Measurements from ENCODE around the gene PRUNE2. TPM values are rescaled to one million over a fixed set of nuclear protein-coding genes. Genes with fewer than 3 reads are reported as not detected.

The PRUNE2 gene
- polyA plus RNA-seq, 1 experiment: 0.78 TPM

- H3K27me3 ChIP-seq (ENCODE audit: control insufficient read depth, insufficient read depth, low read length): no peaks in the 10 kb centered on the region
- no peaks in the 10 kb centered on the region for H3K36me3 ChIP-seq (ENCODE audit: control insufficient read depth, insufficient read depth, low read length)
- no peak for TF ChIP-seq CTCF (IDR thresholded peaks at IDR 0.05; ENCODE audit: insufficient read depth, low read depth, low read length)
- ChIA-PET POLR2A (no interaction called here), CTCF (interaction anchor here (0.6 kb wide), 2 partner anchors 13 to 153 kb away, joined by 3 to 4 read pairs; no protein-coding TSS in a partner anchor)
- no peak for DNase-seq (ENCODE audit: low read depth)
- no peak overlapping the region for H3K4me3 ChIP-seq (ENCODE audit: low read depth, low read length)
These were observed 303.7 kb downstream of the PRUNE2 start for GRCh38 chr9:76602199-76602598.

GRCh38 chr9:76600007-76600615 lies 305.8 kb downstream of the PRUNE2 start:
- Histone ChIP-seq H3K4me3 (ENCODE audit: low read depth, low read length) (no peak overlapping the region), H3K36me3 (ENCODE audit: control insufficient read depth, insufficient read depth, low read length) (no peaks in the 10 kb centered on the region), H3K27me3 (ENCODE audit: control insufficient read depth, insufficient read depth, low read length) (no peaks in the 10 kb centered on the region)
- POLR2A ChIA-PET: interaction anchor here (0.6 kb wide), 1 partner anchor 9 kb away, joined by 5 read pairs; no protein-coding TSS in a partner anchor
- no peak for TF ChIP-seq CTCF (IDR thresholded peaks at IDR 0.05; ENCODE audit: insufficient read depth, low read depth, low read length)
- CTCF ChIA-PET: no interaction called here
- no peak for DNase-seq (ENCODE audit: low read depth)

GRCh38 chr9:76598981-76599380 lies 306.9 kb downstream of the PRUNE2 start:
- H3K36me3 ChIP-seq (ENCODE audit: control insufficient read depth, insufficient read depth, low read length): no peaks in the 10 kb centered on the region
- ChIA-PET CTCF (interaction anchor here (1.7 kb wide), 1 partner anchor 10 kb away, joined by 5 read pairs; no protein-coding TSS in a partner anchor), POLR2A (no interaction called here)
- no peak overlapping the region for H3K4me3 ChIP-seq (ENCODE audit: low read depth, low read length)
- DNase-seq (ENCODE audit: low read depth): no peak
- no peak for TF ChIP-seq CTCF (IDR thresholded peaks at IDR 0.05; ENCODE audit: insufficient read depth, low read depth, low read length)
- H3K27me3 ChIP-seq (ENCODE audit: control insufficient read depth, insufficient read depth, low read length): no peaks in the 10 kb centered on the region

- no peak for DNase-seq (ENCODE audit: low read depth)
These were observed 310.3 kb downstream of the PRUNE2 start for GRCh38 chr9:76595645-76596044.

More at GRCh38 chr9:76595645-76596044, 310.3 kb downstream of the PRUNE2 start:
- ChIA-PET CTCF (interaction anchor here (1.3 kb wide), 1 partner anchor 20 kb away, joined by 3 read pairs; no protein-coding TSS in a partner anchor), POLR2A (no interaction called here)
- Histone ChIP-seq H3K36me3 (ENCODE audit: control insufficient read depth, insufficient read depth, low read length) (no peaks in the 10 kb centered on the region), H3K27me3 (ENCODE audit: control insufficient read depth, insufficient read depth, low read length) (no peaks in the 10 kb centered on the region), H3K4me3 (ENCODE audit: low read depth, low read length) (no peak overlapping the region)
- TF ChIP-seq CTCF (IDR thresholded peaks at IDR 0.05; ENCODE audit: insufficient read depth, low read depth, low read length): no peak
